Measurements from ENCODE around the gene ABCA7.

Gene ABCA7

DNA sequence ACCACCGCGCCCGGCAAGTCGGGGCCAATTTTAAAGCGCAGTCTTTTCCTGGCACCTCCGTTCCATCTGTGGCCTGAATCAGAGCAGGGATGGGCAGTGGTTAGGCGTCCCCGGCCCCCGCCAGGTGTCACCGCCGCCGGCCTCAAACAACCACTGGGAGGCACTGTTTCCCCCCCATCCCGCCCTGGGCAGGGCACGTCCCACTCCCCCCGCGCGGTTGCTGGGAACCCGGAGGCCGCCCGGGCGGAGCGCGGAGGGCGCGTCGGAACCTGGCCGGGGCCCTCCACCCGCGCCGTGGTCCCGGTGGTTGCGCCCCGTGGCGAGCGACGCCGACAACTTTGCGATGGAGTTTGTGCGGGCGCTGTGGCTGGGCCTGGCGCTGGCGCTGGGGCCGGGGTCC lies 39.8 kb upstream of the ABCA7 start, which contains the start of gene GRIN3B:
TSS of gene GRIN3B (plus strand) at position 325 of the 400 bp plus-strand sequence. CDS start at position 344, 19 bp downstream.
- H3K27ac ChIP-seq = no peak within 1 kb of the TSS
- TF ChIP-seq, protein P1, sequence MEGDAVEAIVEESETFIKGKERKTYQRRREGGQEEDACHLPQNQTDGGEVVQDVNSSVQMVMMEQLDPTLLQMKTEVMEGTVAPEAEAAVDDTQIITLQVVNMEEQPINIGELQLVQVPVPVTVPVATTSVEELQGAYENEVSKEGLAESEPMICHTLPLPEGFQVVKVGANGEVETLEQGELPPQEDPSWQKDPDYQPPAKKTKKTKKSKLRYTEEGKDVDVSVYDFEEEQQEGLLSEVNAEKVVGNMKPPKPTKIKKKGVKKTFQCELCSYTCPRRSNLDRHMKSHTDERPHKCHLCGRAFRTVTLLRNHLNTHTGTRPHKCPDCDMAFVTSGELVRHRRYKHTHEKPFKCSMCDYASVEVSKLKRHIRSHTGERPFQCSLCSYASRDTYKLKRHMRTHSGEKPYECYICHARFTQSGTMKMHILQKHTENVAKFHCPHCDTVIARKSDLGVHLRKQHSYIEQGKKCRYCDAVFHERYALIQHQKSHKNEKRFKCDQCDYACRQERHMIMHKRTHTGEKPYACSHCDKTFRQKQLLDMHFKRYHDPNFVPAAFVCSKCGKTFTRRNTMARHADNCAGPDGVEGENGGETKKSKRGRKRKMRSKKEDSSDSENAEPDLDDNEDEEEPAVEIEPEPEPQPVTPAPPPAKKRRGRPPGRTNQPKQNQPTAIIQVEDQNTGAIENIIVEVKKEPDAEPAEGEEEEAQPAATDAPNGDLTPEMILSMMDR (conservative IDR thresholded peaks at IDR 0.05) = peak; percentile 83
- TF ChIP-seq ZFX (IDR thresholded peaks at IDR 0.05) = no peak

- H3K27ac ChIP-seq = no peak overlapping the region
- TF ChIP-seq, protein P1 (conservative IDR thresholded peaks at IDR 0.05) = no peak
- no peak for TF ChIP-seq ZFX (IDR thresholded peaks at IDR 0.05)
Observed at GRCh38 chr19:1000591-1001537, 39.0 kb upstream of the ABCA7 start.

GRCh38 chr19:1001538-1002166 lies 38.3 kb upstream of the ABCA7 start:
- no peak overlapping the region for H3K27ac ChIP-seq
- TF ChIP-seq, protein P1 (conservative IDR thresholded peaks at IDR 0.05) = peak; percentile 97
- no peak for TF ChIP-seq ZFX (IDR thresholded peaks at IDR 0.05)

- TF ChIP-seq, protein P1 (conservative IDR thresholded peaks at IDR 0.05) = no peak
- no peak for TF ChIP-seq ZFX (IDR thresholded peaks at IDR 0.05)
- no peak overlapping the region for H3K27ac ChIP-seq
Observed at GRCh38 chr19:1002600-1002999, 37.3 kb upstream of the ABCA7 start.

DNA sequence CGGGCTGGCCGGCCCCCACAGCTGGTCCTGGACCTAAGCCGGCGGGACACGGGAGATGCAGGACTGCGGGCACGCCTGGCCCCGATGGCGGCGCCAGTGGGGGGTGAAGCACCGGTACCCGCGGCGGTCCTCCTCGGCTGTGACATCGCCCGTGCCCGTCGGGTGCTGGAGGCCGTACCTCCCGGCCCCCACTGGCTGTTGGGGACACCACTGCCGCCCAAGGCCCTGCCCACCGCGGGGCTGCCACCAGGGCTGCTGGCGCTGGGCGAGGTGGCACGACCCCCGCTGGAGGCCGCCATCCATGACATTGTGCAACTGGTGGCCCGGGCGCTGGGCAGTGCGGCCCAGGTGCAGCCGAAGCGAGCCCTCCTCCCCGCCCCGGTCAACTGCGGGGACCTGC lies 36.6 kb upstream of the ABCA7 start:
- no peak overlapping the region for H3K27ac ChIP-seq
- TF ChIP-seq, protein P1 (conservative IDR thresholded peaks at IDR 0.05) = no peak
- TF ChIP-seq ZFX (IDR thresholded peaks at IDR 0.05) = no peak

- TF ChIP-seq, protein P1 (conservative IDR thresholded peaks at IDR 0.05) = no peak
- TF ChIP-seq ZFX (IDR thresholded peaks at IDR 0.05) = no peak
- no peak overlapping the region for H3K27ac ChIP-seq
Observed at GRCh38 chr19:1004204-1004802, 35.6 kb upstream of the ABCA7 start.
